ENCODE results near the gene ZNHIT2. TPM values are rescaled to one million over a fixed set of nuclear protein-coding genes. Genes with fewer than 3 reads are reported as not detected.

ZNHIT2 gene
- total RNA-seq, 1 donor from 2014 or later: 35.3 TPM

DNA sequence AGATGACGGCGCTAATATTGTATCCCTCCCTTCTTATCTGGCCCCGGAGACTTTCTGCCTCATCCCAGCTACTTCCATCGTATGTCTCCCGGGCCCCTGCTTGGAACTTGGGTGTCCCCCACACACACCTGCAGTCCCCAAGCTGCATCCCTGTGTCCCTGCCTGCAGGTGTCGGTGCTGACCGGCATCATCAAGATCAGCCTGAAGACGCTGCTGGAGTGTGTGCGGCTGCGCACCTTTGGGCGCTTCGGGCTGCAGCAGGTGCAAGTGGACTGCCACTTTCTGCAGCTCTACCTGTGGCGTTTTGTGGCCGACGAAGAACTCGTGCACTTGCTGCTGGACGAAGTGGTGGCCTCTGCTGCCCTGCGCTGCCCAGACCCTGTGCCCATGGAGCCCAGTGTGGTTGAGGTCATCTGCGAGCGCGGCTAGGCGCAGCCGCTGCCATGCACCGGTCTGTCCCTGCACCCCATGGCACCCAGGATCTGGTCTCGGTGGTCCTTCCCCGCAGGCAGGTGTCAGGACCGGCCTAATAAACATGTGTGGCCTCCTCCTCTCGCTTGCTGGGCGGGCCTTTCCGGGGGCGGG, 6.2 kb downstream of the ZNHIT2 start:
- no peak for DNase-seq (ENCODE audit: low spot score in 2 of 2)
- H3K27ac ChIP-seq: peak overlapping the region in 1 of 2 donors; percentile 17
- H3K36me3 ChIP-seq: peaks cover 26 to 34% of the 10 kb centered on the region in 2 donors
- H3K4me1 ChIP-seq: peaks cover 18 to 30% of the 10 kb centered on the region in 2 donors
- no peaks in the 10 kb centered on the region for H3K27me3 ChIP-seq
- TF ChIP-seq, protein P1, sequence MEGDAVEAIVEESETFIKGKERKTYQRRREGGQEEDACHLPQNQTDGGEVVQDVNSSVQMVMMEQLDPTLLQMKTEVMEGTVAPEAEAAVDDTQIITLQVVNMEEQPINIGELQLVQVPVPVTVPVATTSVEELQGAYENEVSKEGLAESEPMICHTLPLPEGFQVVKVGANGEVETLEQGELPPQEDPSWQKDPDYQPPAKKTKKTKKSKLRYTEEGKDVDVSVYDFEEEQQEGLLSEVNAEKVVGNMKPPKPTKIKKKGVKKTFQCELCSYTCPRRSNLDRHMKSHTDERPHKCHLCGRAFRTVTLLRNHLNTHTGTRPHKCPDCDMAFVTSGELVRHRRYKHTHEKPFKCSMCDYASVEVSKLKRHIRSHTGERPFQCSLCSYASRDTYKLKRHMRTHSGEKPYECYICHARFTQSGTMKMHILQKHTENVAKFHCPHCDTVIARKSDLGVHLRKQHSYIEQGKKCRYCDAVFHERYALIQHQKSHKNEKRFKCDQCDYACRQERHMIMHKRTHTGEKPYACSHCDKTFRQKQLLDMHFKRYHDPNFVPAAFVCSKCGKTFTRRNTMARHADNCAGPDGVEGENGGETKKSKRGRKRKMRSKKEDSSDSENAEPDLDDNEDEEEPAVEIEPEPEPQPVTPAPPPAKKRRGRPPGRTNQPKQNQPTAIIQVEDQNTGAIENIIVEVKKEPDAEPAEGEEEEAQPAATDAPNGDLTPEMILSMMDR (IDR thresholded peaks at IDR 0.05): no peak
- H3K9me3 ChIP-seq: no peaks in the 10 kb centered on the region
- intact Hi-C loops (cut with DNase I): loop anchor here (2.0 to 10.0 kb wide), 2 partner anchors 24 to 256 kb away; partner anchors contain the start of gene SYVN1
- H3K4me3 ChIP-seq: peak overlapping the region; percentile 54 to 66

DNA sequence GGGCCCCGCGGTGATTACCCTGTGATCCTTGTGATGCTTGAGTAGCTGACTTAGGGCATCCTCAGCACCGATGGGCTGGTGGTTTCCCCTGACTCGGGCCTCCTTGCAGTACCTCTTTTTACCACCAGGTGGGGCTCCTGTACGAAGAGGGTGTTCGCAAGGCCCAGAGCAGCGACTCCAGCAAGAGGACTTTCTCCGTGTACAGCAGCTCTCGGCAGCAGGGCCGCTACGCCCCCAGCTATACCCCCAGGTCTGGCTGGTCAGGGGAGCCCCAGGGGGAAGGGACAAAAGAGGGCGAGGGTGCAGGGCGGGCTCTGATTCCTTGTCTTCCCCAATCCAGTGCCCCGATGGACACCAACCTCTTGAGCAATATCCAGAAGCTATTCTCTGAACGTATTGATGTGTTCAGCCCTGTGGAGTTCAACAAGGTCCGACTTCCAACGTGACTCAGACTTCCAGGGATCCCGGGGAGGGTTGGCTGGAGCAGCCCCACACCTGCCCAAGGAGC, 7.1 kb downstream of the ZNHIT2 start:
- peak overlapping the region; percentile 15 to 17 for H3K27ac ChIP-seq
- no peaks in the 10 kb centered on the region for H3K9me3 ChIP-seq
- no peak overlapping the region for H3K4me3 ChIP-seq
- H3K27me3 ChIP-seq: no peaks in the 10 kb centered on the region
- H3K36me3 ChIP-seq: peaks cover 29% of the 10 kb centered on the region in 2 donors
- intact Hi-C loops (cut with DNase I): loop anchor here (2.0 to 10.0 kb wide), 2 partner anchors 24 to 256 kb away; partner anchors contain the start of gene SYVN1
- H3K4me1 ChIP-seq: peaks cover 16 to 25% of the 10 kb centered on the region in 2 donors
- peak in 1 of 2 donors; percentile 95 for DNase-seq (ENCODE audit: low spot score in 2 of 2)
- TF ChIP-seq, protein P1 (IDR thresholded peaks at IDR 0.05): peak; percentile 97 to 100 (median 97)

DNA sequence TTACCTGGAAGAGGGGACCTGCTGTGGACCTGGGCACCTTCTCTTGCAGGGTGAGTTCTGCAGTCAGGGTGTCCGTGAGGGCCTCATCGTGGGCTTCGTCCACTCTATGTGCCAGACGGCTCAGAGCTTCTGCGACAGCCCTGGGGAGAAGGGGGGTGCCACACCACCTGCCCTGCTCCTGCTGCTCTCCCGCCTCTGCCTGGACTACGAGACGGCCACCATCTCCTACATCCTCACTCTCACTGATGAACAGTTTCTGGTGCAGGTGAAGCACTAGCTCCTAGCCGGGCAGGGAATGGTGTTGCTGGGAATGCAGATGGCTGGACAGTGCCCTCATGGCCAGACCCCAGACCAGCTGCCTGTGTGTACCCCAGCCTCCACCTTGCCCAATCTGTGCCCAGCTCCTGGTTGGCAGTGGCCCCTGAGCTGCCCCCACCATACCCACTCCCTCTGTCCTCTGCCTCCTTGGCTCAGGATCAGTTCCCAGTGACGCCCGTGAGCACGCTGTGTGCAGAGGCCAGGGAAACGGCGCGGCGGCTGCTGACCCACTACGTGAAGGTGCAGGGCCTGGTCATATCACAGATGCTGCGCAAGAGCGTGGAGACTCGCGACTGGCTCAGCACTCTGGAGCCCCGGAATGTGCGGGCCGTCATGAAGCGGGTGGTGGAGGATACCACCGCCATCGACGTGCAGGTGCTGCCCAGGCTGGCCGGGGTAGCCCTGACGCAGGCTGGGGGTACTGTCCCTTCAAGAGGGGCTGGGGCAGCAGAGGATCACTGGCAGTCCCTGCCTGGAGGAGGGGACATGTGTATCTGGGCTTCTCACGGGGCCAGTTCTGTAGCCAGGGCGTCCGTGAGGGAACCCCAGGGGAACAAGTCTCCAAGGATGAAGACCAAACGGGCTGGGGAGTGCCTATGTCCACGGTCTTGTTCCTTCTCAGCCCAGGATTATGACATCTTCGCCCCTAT, 8.0 kb downstream of the ZNHIT2 start:
- H3K27ac ChIP-seq: no peak overlapping the region
- H3K27me3 ChIP-seq: no peaks in the 10 kb centered on the region
- DNase-seq (ENCODE audit: low spot score in 2 of 2): no peak
- no peak overlapping the region for H3K4me3 ChIP-seq
- intact Hi-C loops (cut with DNase I): loop anchor here (2.0 to 10.0 kb wide), 2 partner anchors 25 to 255 kb away; partner anchors contain the start of gene SYVN1
- peaks cover 16 to 25% of the 10 kb centered on the region in 2 donors for H3K4me1 ChIP-seq
- TF ChIP-seq, protein P1 (IDR thresholded peaks at IDR 0.05): no peak
- no peaks in the 10 kb centered on the region for H3K9me3 ChIP-seq
- H3K36me3 ChIP-seq: peaks cover 29% of the 10 kb centered on the region in 2 donors

DNA sequence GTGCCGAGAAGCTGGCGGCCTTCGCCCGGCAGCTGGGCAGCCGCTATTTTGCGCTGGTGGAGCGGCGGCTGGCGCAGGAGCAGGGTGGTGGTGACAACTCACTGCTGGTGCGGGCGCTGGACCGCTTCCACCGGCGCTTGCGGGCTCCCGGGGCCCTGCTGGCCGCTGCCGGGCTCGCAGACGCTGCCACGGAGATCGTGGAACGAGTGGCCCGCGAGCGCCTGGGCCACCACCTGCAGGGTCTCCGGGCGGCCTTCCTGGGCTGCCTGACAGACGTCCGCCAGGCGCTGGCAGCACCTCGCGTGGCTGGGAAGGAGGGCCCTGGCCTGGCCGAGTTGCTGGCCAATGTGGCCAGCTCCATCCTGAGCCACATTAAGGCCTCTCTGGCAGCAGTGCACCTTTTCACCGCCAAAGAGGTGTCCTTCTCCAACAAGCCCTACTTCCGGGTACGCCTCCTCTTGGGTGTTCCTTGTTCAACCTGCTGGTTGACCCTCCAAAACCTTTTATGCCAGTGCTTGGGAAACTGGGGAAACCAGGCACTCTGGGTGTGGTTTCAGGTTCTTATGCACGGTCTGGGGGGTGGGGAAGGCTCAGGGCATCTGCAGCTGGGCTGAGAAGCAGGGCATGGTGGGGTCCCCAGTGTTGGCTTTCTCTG, 8.9 kb downstream of the ZNHIT2 start:
- TF ChIP-seq, protein P1 (IDR thresholded peaks at IDR 0.05): no peak
- H3K27ac ChIP-seq: no peak overlapping the region
- H3K9me3 ChIP-seq: no peaks in the 10 kb centered on the region
- no peak overlapping the region for H3K4me3 ChIP-seq
- peaks cover 16 to 25% of the 10 kb centered on the region in 2 donors for H3K4me1 ChIP-seq
- no peak for DNase-seq (ENCODE audit: low spot score in 2 of 2)
- no peaks in the 10 kb centered on the region for H3K27me3 ChIP-seq
- intact Hi-C loops (cut with DNase I): no loop called here
- peaks cover 29% of the 10 kb centered on the region in 2 donors for H3K36me3 ChIP-seq

Measured in ascending aorta (tissue), 2 donors.